Heart left ventricle (tissue), 16 donors: ENCODE data around the gene BICD2. TPM values are rescaled to one million over a fixed set of nuclear protein-coding genes. Genes with fewer than 3 reads are reported as not detected.

Experiments
- ATAC-seq, 4 donors: fragments of 200-7000 bp; cut with Tn5 transposase; one replicate each; pipeline ENCODE4 v1.9.1; 2020 to 2022; ENCODE audit warnings: moderate library complexity in 4 of 4, mild to moderate bottlenecking in 3 of 4, moderate number of reproducible peaks in 1 of 4
- DNase-seq, 5 donors: peaks; one replicate each; pipeline ENCODE4 v3.0.0-alpha.2; 2020
- H3K27ac ChIP-seq, 12 donors: fragments of 200-600 bp; sonication (generic) in 4 of 12; one replicate each; pipeline versions ENCODE4 v1.5.0 to v1.8.0; 2016 to 2022; ENCODE audit warnings: mild to moderate bottlenecking in 2 of 12
- H3K27me3 ChIP-seq, 9 donors: fragments of 200-600 bp; sonication (generic) in 2 of 9; one replicate each; pipeline versions ENCODE4 v1.5.1 to v1.8.0; 2016 to 2022; ENCODE audit warnings: mild to moderate bottlenecking in 3 of 9
- H3K36me3 ChIP-seq, 9 donors: fragments of 200-600 bp; sonication (generic) in 2 of 9; one replicate each; pipeline versions ENCODE4 v1.5.0 to v1.8.0; 2018 to 2022; ENCODE audit warnings: mild to moderate bottlenecking in 2 of 9
- H3K4me1 ChIP-seq, 12 donors: fragments of 200-600 bp; sonication (generic) in 4 of 12; one replicate each; pipeline versions ENCODE4 v1.5.0 to v1.8.0; 2016 to 2022; ENCODE audit warnings: mild to moderate bottlenecking in 3 of 12
- H3K4me3 ChIP-seq, 12 donors: fragments of 200-600 bp; sonication (generic) in 4 of 12; one replicate each; pipeline versions ENCODE4 v1.5.0 to v1.8.0; 2017 to 2022; ENCODE audit warnings: mild to moderate bottlenecking in 9 of 12, moderate library complexity in 4 of 12
- H3K9me3 ChIP-seq, 12 donors: fragments of 200-600 bp; sonication (generic) in 4 of 12; one replicate each; pipeline versions ENCODE4 v1.5.0 to v1.8.0; 2016 to 2022; ENCODE audit warnings: mild to moderate bottlenecking in 1 of 12
- CTCF ChIP-seq, 12 donors: fragments of 200-600 bp; sonication (generic) in 4 of 12; IDR thresholded peaks; one replicate each; pipeline versions ENCODE4 v1.5.0 to v1.8.0; 2018 to 2022; ENCODE audit warnings: antibody characterized with exemption in 12 of 12, mild to moderate bottlenecking in 5 of 12
- POLR2A ChIP-seq, 2 donors: fragments of 450-650 bp; IDR thresholded peaks; one replicate each; pipeline ENCODE4 v1.6.1; 2017; ENCODE audit warnings: antibody characterized with exemption in 2 of 2, mild to moderate bottlenecking in 2 of 2, moderate library complexity in 2 of 2
- WGBS, 4 donors: extraction: QIAGEN DNeasy Blood & Tissue Kit in 2 of 4; methylation state at CpG; one replicate each; pipeline versions ENCODE4 v1.1.5 to v1.1.7; 2013 to 2018; 5-methylcytosine and 5-hydroxymethylcytosine counted together
- intact Hi-C, 10 donors: fragments of 100-400 bp; cut with DNase I; formaldehyde crosslinking; loops; one replicate each; pipeline versions ENCODE4 v1.11.1 to v1.14.2; 2022
- polyA plus RNA-seq, 2 donors: library from polyadenylated mRNA; stranded (reverse); fragments of 200-250 nt; gene quantifications; one replicate each; pipeline ENCODE4 v1.2.3, GENCODE V29; 2013
- total RNA-seq, 9 donors: library from RNA; depleted of rRNA in 2 of 9; stranded (reverse); fragments of >200 nt in 2 of 9; fragmentation: NEBNext Ultra II Directional in 3 of 9; extraction: Animal tissue kit (Norgen Biotek cat#: 25700) in 3 of 9; gene quantifications; one replicate each; pipeline versions ENCODE4 v1.1.0 to v1.2.4, GENCODE V29; 2016 to 2023
- donor health status: ischemic (EF 13 %, LVEDD 7.1; RV severe dilation, severe dysfunction).
- donor health status: healthy with polysubstance abuse.
- donor health status: DM: no; HTN: yes; CAD: no.
- donor health status: DM: no; HTN: no; CAD: no.
- donor health status: ischemic (EF 25% LVEDD 6.9; RV normal size, moderate dysfunction).
- donor health status: ischemic (EF 25% LVEDD 5.7; RV mildly dilated, moderate dysfunction).
- donor health status: healthy.
- donor health status: DM: yes; HTN: yes; CAD: no.
- donor health status: ischemic (EF 35%, LVEDD 5.7; RV mildly dilated, moderate dysfunction).
- donor health status: nonischemic (EF 11% LVEDD 7.7; RV severe dilation, severe dysfunction).
- donor health status: DM: yes; HTN: yes; CAD: no.
- donor health status: PGD.
- donor health status: ischemic (EF 29% LVEDD 5.4; RV normal size, mild dysfunction).
- donor health status: nonischemic (EF 23%, LVEDD 6.1; RV moderate dilation, normal function).

Gene BICD2
- total and polyA plus RNA-seq, 11 donors, result 17.6 to 56.7 (median 35.9) TPM

DNA sequence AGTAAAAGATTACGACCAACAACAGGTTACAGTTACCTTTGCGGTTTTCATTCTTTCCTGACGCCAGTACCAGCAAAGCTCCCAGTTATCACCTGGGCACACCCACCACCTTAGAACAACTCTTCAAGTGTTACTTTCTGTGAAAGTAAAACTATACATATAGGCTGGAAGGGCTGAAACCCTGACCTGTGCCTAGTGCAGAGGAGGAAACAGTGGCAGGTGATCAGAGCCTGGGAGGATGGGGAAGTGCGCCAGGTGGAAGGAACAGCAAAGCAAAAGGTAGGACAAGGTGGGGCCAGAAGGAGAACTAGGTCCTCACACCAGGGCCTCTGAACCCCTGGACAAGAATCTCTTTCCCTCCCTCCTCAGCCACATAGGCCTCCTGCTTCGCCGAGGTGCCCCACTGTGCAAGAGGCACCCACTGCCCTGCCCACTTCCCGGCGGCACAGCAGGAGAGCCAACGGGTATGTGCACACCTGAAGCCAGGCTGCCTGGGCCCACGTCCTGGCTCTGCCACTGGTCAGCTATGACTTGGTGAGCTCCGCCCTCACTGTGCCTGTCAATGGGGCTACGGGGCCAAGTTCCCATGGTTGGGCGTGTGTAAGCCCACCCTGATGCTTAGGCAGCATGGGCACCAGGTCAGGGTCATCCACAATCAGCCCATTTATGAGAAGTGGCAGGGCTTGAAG lies 26.9 kb downstream of the BICD2 start:
- Histone ChIP-seq H3K9me3 (no peaks in the 10 kb centered on the region), H3K27ac (peak overlapping the region in 6 of 12 donors; percentile 20 to 90 (median 68)), H3K4me3 (no peak overlapping the region), H3K4me1 (peaks cover 14 to 85% (median 71%) of the 10 kb centered on the region in 12 donors), H3K36me3 (no peaks in the 10 kb centered on the region), H3K27me3 (no peaks in the 10 kb centered on the region)
- peak in 1 of 5 donors; percentile 62 for DNase-seq
- peak in 1 of 4 donors; percentile 8 for ATAC-seq
- TF ChIP-seq CTCF (IDR thresholded peaks at IDR 0.05) (no peak), POLR2A (IDR thresholded peaks at IDR 0.05) (no peak)
- intact Hi-C loops, result no loop called here
- 92 to 97% (median 93%) methylated on average over 9 to 13 of the region's 13 CpGs for WGBS, 4 donors

- Histone ChIP-seq H3K4me3 (no peak overlapping the region), H3K27ac (no peak overlapping the region), H3K9me3 (no peaks in the 10 kb centered on the region), H3K27me3 (no peaks in the 10 kb centered on the region), H3K36me3 (no peaks in the 10 kb centered on the region), H3K4me1 (peaks cover 14 to 80% (median 68%) of the 10 kb centered on the region in 12 donors)
- no peak for TF ChIP-seq CTCF (IDR thresholded peaks at IDR 0.05)
- TF ChIP-seq POLR2A (IDR thresholded peaks at IDR 0.05), result no peak
- intact Hi-C loops, result no loop called here
- 78 to 90% (median 85%) methylated on average over 6 of the region's 6 CpGs for WGBS, 4 donors
- DNase-seq (no peak), ATAC-seq (no peak)
These were observed 27.4 kb downstream of the BICD2 start for GRCh38 chr9:92737216-92737606.

- H3K4me3 ChIP-seq, result no peak overlapping the region
- intact Hi-C loops, result no loop called here
- no peak overlapping the region for H3K27ac ChIP-seq
- H3K4me1 ChIP-seq, result peaks cover 14 to 79% (median 67%) of the 10 kb centered on the region in 12 donors
- H3K9me3 ChIP-seq, result no peaks in the 10 kb centered on the region
- TF ChIP-seq POLR2A (IDR thresholded peaks at IDR 0.05), result no peak
- TF ChIP-seq CTCF (IDR thresholded peaks at IDR 0.05), result no peak
- no peaks in the 10 kb centered on the region for H3K36me3 ChIP-seq
- H3K27me3 ChIP-seq, result no peaks in the 10 kb centered on the region
- ATAC-seq (no peak), DNase-seq (no peak)
- WGBS, 4 donors, result 65 to 79% (median 75%) methylated on average over 9 of the region's 9 CpGs
These were observed 27.9 kb downstream of the BICD2 start for GRCh38 chr9:92736563-92737215.
